Measurements from ENCODE around the gene LIMK1.
"Not testable (repeated sequence)": the region's sequence is repeated elsewhere in the genome, so short reads cannot be mapped to it uniquely, and the experiment has no call there.

Gene LIMK1

GRCh38 chr7:74083117-74083876 is at the start of gene LIMK1:
Gene LIMK1 (plus strand): TSS chr7:74083804. CDS start chr7:74083991, 187 bp downstream.
- H3K9me3 Mint-ChIP-seq: no peaks in the 10 kb centered on the region
- peak within 1 kb of the TSS; percentile 79 for H3K27ac Mint-ChIP-seq

GRCh38 chr7:74037609-74038008 is 46.0 kb upstream of the LIMK1 start:
- Mint-ChIP-seq H3K4me1 (no peaks in the 10 kb centered on the region), H3K27me3 (no peaks in the 10 kb centered on the region), H3K27ac (no peak overlapping the region), H3K36me3 (no peaks in the 10 kb centered on the region), H3K4me3 (no peak overlapping the region), H3K9me3 (no peaks in the 10 kb centered on the region)

More at GRCh38 chr7:74083117-74083876, at the start of gene LIMK1:
- H3K4me3 Mint-ChIP-seq: peak within 1 kb of the TSS; percentile 83
- H3K27me3 Mint-ChIP-seq: no peaks in the 10 kb centered on the region
- H3K36me3 Mint-ChIP-seq: no peaks in the 10 kb centered on the region
- H3K4me1 Mint-ChIP-seq: peaks cover 9% of the 10 kb centered on the region

- Mint-ChIP-seq H3K27ac (no peak overlapping the region), H3K9me3 (no peaks in the 10 kb centered on the region), H3K4me3 (no peak overlapping the region), H3K27me3 (no peaks in the 10 kb centered on the region), H3K36me3 (no peaks in the 10 kb centered on the region), H3K4me1 (no peaks in the 10 kb centered on the region)
Observed at GRCh38 chr7:74038194-74038961, 45.2 kb upstream of the LIMK1 start.

- Mint-ChIP-seq H3K4me3 (no peak overlapping the region), H3K27me3 (no peaks in the 10 kb centered on the region), H3K9me3 (no peaks in the 10 kb centered on the region)
Observed at GRCh38 chr7:74039337-74039736, 44.3 kb upstream of the LIMK1 start.

GRCh38 chr7:74040101-74040790 is 43.4 kb upstream of the LIMK1 start:
- Mint-ChIP-seq H3K27me3 (no peaks in the 10 kb centered on the region), H3K9me3 (no peaks in the 10 kb centered on the region), H3K27ac (no peak overlapping the region), H3K4me3 (no peak overlapping the region), H3K36me3 (no peaks in the 10 kb centered on the region), H3K4me1 (no peaks in the 10 kb centered on the region)

More at GRCh38 chr7:74039337-74039736, 44.3 kb upstream of the LIMK1 start:
- Mint-ChIP-seq H3K27ac (no peak overlapping the region), H3K4me1 (no peaks in the 10 kb centered on the region), H3K36me3 (no peaks in the 10 kb centered on the region)

GRCh38 chr7:74040791-74041520 is 42.6 kb upstream of the LIMK1 start:
- Mint-ChIP-seq H3K4me3 (no peak overlapping the region), H3K27me3 (no peaks in the 10 kb centered on the region), H3K36me3 (no peaks in the 10 kb centered on the region), H3K27ac (no peak overlapping the region), H3K4me1 (no peaks in the 10 kb centered on the region), H3K9me3 (no peaks in the 10 kb centered on the region)

GRCh38 chr7:74042746-74043522 is 40.7 kb upstream of the LIMK1 start:
- no peaks in the 10 kb centered on the region for H3K27me3 Mint-ChIP-seq
- no peaks in the 10 kb centered on the region for H3K9me3 Mint-ChIP-seq

GRCh38 chr7:74043523-74043951 is 40.1 kb upstream of the LIMK1 start:
- Mint-ChIP-seq H3K36me3 (no peaks in the 10 kb centered on the region), H3K4me3 (no peak overlapping the region), H3K9me3 (no peaks in the 10 kb centered on the region), H3K27me3 (no peaks in the 10 kb centered on the region), H3K27ac (no peak overlapping the region), H3K4me1 (no peaks in the 10 kb centered on the region)

More at GRCh38 chr7:74042746-74043522, 40.7 kb upstream of the LIMK1 start:
- no peaks in the 10 kb centered on the region for H3K4me1 Mint-ChIP-seq
- H3K36me3 Mint-ChIP-seq: no peaks in the 10 kb centered on the region
- no peak overlapping the region for H3K27ac Mint-ChIP-seq
- H3K4me3 Mint-ChIP-seq: no peak overlapping the region

GRCh38 chr7:74044366-74045350 is 38.9 kb upstream of the LIMK1 start:
- H3K27me3 Mint-ChIP-seq: no peaks in the 10 kb centered on the region
- H3K4me1 Mint-ChIP-seq: no peaks in the 10 kb centered on the region
- no peaks in the 10 kb centered on the region for H3K36me3 Mint-ChIP-seq
- H3K9me3 Mint-ChIP-seq: no peaks in the 10 kb centered on the region
- no peak overlapping the region for H3K27ac Mint-ChIP-seq
- H3K4me3 Mint-ChIP-seq: no peak overlapping the region

- H3K4me3 Mint-ChIP-seq, H3K27me3 Mint-ChIP-seq, H3K9me3 Mint-ChIP-seq, H3K36me3 Mint-ChIP-seq, H3K4me1 Mint-ChIP-seq, H3K27ac Mint-ChIP-seq: not testable (repeated sequence)
Observed at GRCh38 chr7:74046581-74046980, 37.0 kb upstream of the LIMK1 start.

GRCh38 chr7:74047804-74048380 is 35.7 kb upstream of the LIMK1 start:
- Mint-ChIP-seq H3K27me3 (no peaks in the 10 kb centered on the region), H3K4me3 (no peak overlapping the region), H3K36me3 (no peaks in the 10 kb centered on the region), H3K27ac (no peak overlapping the region), H3K9me3 (no peaks in the 10 kb centered on the region), H3K4me1 (no peaks in the 10 kb centered on the region)

- H3K27ac Mint-ChIP-seq: no peak overlapping the region
- no peaks in the 10 kb centered on the region for H3K36me3 Mint-ChIP-seq
Observed at GRCh38 chr7:74048999-74049599, 34.5 kb upstream of the LIMK1 start.

More at GRCh38 chr7:74048999-74049599, 34.5 kb upstream of the LIMK1 start:
- Mint-ChIP-seq H3K27me3 (no peaks in the 10 kb centered on the region), H3K4me3 (no peak overlapping the region), H3K9me3 (no peaks in the 10 kb centered on the region), H3K4me1 (no peaks in the 10 kb centered on the region)
